Mesothelial cell of epicardium (in vitro differentiated cells): ENCODE results near the gene PXK. TPM values are rescaled to one million over a fixed set of nuclear protein-coding genes. Genes with fewer than 3 reads are reported as not detected.

ENCODE experiments used
- DNase-seq, 2 experiments: peaks; one replicate each; pipeline ENCODE4 v3.0.0; 2021; ENCODE audit warnings: low spot score in 2 of 2; ENCODE audit not compliant: unreplicated experiment in 2 of 2
- H3K27ac Mint-ChIP-seq: 2 replicates; pipeline ENCODE4 v1.8.0; 2021; ENCODE audit warnings: mixed read lengths
- H3K27me3 Mint-ChIP-seq: 2 replicates; pipeline ENCODE4 v1.8.0; 2021; ENCODE audit warnings: low read depth, mixed read lengths
- H3K36me3 Mint-ChIP-seq: 2 replicates; pipeline ENCODE4 v1.8.0; 2021; ENCODE audit warnings: mixed read lengths
- H3K4me1 Mint-ChIP-seq: 2 replicates; pipeline ENCODE4 v1.8.0; 2021; ENCODE audit warnings: mixed read lengths
- H3K4me3 Mint-ChIP-seq: 2 replicates; pipeline ENCODE4 v1.8.0; 2021; ENCODE audit warnings: mild to moderate bottlenecking, moderate library complexity, mixed read lengths
- H3K9me3 Mint-ChIP-seq: 2 replicates; pipeline ENCODE4 v1.8.0; 2021; ENCODE audit warnings: mixed read lengths
- CTCF ChIP-seq: fragments of 200-600 bp; sonication (generic); IDR thresholded peaks from one replicate; pipeline ENCODE4 v1.5.0; 2021; ENCODE audit warnings: antibody characterized with exemption; ENCODE audit not compliant: unreplicated experiment
- total RNA-seq: library from RNA; stranded (reverse); gene quantifications from 3 replicates; pipeline ENCODE4 v1.2.1, GENCODE V29; 2021

The PXK gene
- total RNA-seq, 1 donor from 2014 or later, result 15.9 TPM

- Mint-ChIP-seq H3K27ac (no peak overlapping the region), H3K4me3 (no peak overlapping the region)
- no peak for DNase-seq
These were observed 13.7 kb downstream of the PXK start for GRCh38 chr3:58346368-58346767.

GRCh38 chr3:58347984-58348383 lies 15.3 kb downstream of the PXK start:
- no peak for DNase-seq
- no peaks in the 10 kb centered on the region for H3K9me3 Mint-ChIP-seq
- no peaks in the 10 kb centered on the region for H3K27me3 Mint-ChIP-seq
- no peak for TF ChIP-seq CTCF
- H3K4me1 Mint-ChIP-seq, result peaks cover 14% of the 10 kb centered on the region
- no peak overlapping the region for H3K4me3 Mint-ChIP-seq
- no peak overlapping the region for H3K27ac Mint-ChIP-seq
- no peaks in the 10 kb centered on the region for H3K36me3 Mint-ChIP-seq

More at GRCh38 chr3:58346368-58346767, 13.7 kb downstream of the PXK start:
- Mint-ChIP-seq H3K9me3 (no peaks in the 10 kb centered on the region), H3K36me3 (no peaks in the 10 kb centered on the region), H3K27me3 (no peaks in the 10 kb centered on the region), H3K4me1 (peaks cover 11% of the 10 kb centered on the region)
- no peak for TF ChIP-seq CTCF

DNA sequence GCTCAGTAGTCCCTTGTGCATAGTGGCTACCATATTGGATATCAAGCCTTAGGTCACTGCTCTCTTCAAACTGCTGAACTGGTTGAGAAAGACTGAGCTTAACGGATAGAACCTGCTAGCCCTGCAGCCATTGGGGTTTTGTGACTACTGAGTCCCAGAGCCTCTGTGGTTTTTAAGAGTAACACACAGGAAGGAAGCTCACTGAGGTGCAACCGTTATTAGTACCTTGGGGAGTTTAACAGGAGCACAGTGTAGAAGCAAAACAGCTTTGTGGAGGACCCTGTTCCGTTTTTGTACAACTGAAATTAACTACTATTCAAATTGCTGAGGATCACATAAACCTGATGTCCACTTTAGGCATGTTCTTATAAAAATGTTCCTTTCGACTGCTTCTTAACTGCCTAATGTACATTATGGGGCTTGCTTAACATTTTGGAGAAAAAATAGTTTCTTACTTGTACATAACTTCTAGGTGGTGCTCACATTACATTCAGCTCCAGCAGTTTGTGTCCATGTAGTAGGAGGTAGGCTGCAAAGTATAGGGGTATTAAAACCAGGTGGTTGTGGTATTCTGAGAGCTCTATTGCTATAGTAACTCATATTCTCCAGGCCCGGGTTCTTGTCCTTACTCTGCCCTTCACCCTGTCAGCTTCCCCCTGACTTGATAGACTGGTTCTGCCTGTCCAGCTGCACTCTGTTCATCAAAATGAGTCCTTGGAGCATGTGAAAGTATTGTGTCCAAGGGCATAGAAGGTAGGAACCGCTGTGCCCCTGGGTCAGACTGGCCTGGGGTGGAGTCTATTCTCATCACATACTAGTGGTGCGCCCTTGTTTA lies 17.3 kb downstream of the PXK start:
- H3K36me3 Mint-ChIP-seq, result no peaks in the 10 kb centered on the region
- H3K9me3 Mint-ChIP-seq, result no peaks in the 10 kb centered on the region
- no peaks in the 10 kb centered on the region for H3K27me3 Mint-ChIP-seq
- peaks cover 14% of the 10 kb centered on the region for H3K4me1 Mint-ChIP-seq
- H3K27ac Mint-ChIP-seq, result no peak overlapping the region
- TF ChIP-seq CTCF, result no peak
- no peak for DNase-seq
- no peak overlapping the region for H3K4me3 Mint-ChIP-seq

GRCh38 chr3:58350627-58351013 lies 17.9 kb downstream of the PXK start:
- no peak overlapping the region for H3K4me3 Mint-ChIP-seq
- no peak for TF ChIP-seq CTCF
- no peak overlapping the region for H3K27ac Mint-ChIP-seq
- no peaks in the 10 kb centered on the region for H3K36me3 Mint-ChIP-seq
- H3K27me3 Mint-ChIP-seq, result no peaks in the 10 kb centered on the region
- DNase-seq, result no peak
- peaks cover 14% of the 10 kb centered on the region for H3K4me1 Mint-ChIP-seq
- no peaks in the 10 kb centered on the region for H3K9me3 Mint-ChIP-seq

DNA sequence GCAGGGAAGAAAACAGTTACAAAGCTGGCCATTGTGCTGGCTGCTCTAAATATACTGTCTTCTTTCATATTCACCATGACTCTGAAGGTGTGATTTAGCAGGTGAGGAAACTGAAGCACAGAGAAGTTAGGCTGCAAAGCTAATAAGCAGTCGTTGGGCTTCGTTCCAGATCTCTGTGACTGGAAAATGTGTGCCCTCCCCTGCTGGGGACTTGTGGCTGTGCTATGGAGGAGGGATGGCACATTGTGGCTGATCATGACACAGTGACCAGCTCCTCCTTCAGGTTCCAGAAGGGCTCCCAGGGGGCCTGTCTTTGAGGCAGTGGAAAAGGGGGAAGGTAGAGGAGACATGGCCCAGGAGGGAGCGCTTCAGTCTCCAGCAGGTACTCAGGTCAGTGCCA lies 19.2 kb downstream of the PXK start:
- no peaks in the 10 kb centered on the region for H3K9me3 Mint-ChIP-seq
- H3K27me3 Mint-ChIP-seq, result no peaks in the 10 kb centered on the region
- H3K4me1 Mint-ChIP-seq, result peaks cover 14% of the 10 kb centered on the region
- no peak for DNase-seq
- no peak for TF ChIP-seq CTCF
- no peaks in the 10 kb centered on the region for H3K36me3 Mint-ChIP-seq
- no peak overlapping the region for H3K4me3 Mint-ChIP-seq
- no peak overlapping the region for H3K27ac Mint-ChIP-seq
